Panc1 (cell line): Measurements from ENCODE around the gene AGRP.

Experiments used
- POLR2AphosphoS5 ChIP-seq: IDR thresholded peaks from 2 replicates; pipeline ENCODE4 v1.6.1; 2012; ENCODE audit warnings: mild to moderate bottlenecking, low read depth, low read length, moderate library complexity
- REST ChIP-seq, 2 experiments: IDR thresholded peaks; 2 replicates each; pipeline ENCODE4 v1.6.1; 2011 to 2012; ENCODE audit warnings: low read depth in 2 of 2, control low read depth in 1 of 2, low read length in 1 of 2, mild to moderate bottlenecking in 1 of 2, moderate library complexity in 1 of 2; ENCODE audit not compliant: insufficient read depth in 1 of 2
- SIN3A ChIP-seq: IDR thresholded peaks from 2 replicates; pipeline ENCODE4 v1.6.1; 2012; ENCODE audit warnings: low read depth, mild to moderate bottlenecking, low read length, moderate library complexity, borderline replicate concordance; ENCODE audit not compliant: insufficient read depth
- TF ChIP-seq, protein P1 (sequence below): fragments of 450-650 bp; IDR thresholded peaks from 2 replicates; pipeline ENCODE4 v1.5.1; 2017; ENCODE audit warnings: mild to moderate bottlenecking

DNA sequence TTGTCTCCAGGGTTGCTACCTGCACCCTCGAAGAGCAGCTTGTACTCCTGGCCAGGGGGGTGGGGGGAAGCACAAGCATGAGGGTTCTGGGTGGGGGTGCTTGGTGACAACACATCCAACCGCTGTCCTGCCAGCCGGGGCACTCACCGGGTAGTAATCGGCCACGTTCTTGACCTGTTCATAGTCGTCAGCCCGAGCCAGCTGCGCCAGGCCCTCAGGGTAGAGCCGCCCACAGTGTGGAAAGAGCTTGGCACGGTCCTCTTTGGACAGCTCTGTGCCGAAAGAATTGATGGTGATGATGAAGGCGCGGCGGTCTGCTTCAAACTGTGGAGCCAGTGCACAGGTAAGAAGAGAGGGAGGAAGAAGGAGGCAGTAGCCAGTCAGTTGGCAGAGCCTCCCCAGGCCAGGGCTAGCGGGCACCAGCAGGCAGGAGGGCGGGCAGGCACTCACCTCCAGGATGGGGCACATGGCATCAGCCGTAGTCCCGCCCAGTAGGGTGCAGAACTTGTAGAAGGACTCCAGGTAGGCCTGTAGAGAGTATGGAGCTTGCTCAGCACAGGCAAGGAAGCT, 44.4 kb downstream of the AGRP start:
- TF ChIP-seq, protein P1, sequence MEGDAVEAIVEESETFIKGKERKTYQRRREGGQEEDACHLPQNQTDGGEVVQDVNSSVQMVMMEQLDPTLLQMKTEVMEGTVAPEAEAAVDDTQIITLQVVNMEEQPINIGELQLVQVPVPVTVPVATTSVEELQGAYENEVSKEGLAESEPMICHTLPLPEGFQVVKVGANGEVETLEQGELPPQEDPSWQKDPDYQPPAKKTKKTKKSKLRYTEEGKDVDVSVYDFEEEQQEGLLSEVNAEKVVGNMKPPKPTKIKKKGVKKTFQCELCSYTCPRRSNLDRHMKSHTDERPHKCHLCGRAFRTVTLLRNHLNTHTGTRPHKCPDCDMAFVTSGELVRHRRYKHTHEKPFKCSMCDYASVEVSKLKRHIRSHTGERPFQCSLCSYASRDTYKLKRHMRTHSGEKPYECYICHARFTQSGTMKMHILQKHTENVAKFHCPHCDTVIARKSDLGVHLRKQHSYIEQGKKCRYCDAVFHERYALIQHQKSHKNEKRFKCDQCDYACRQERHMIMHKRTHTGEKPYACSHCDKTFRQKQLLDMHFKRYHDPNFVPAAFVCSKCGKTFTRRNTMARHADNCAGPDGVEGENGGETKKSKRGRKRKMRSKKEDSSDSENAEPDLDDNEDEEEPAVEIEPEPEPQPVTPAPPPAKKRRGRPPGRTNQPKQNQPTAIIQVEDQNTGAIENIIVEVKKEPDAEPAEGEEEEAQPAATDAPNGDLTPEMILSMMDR, result no peak
- TF ChIP-seq POLR2AphosphoS5 (no peak), REST (IDR thresholded peaks at IDR 0.05; ENCODE audit: insufficient read depth in 1 of 2, low read depth in 2 of 2, low read length in 1 of 2) (no peak), SIN3A (no peak)
